Measurements from ENCODE around the gene GLB1L2. TPM values are rescaled to one million over a fixed set of nuclear protein-coding genes. Genes with fewer than 3 reads are reported as not detected.
"Not testable (repeated sequence)": the region's sequence is repeated elsewhere in the genome, so short reads cannot be mapped to it uniquely, and the experiment has no call there.

Gene GLB1L2
- total and polyA plus RNA-seq, 2 of the 4 experiments (the other 2 are of a cell fraction) = under 0.01 to 0.26 TPM

DNA sequence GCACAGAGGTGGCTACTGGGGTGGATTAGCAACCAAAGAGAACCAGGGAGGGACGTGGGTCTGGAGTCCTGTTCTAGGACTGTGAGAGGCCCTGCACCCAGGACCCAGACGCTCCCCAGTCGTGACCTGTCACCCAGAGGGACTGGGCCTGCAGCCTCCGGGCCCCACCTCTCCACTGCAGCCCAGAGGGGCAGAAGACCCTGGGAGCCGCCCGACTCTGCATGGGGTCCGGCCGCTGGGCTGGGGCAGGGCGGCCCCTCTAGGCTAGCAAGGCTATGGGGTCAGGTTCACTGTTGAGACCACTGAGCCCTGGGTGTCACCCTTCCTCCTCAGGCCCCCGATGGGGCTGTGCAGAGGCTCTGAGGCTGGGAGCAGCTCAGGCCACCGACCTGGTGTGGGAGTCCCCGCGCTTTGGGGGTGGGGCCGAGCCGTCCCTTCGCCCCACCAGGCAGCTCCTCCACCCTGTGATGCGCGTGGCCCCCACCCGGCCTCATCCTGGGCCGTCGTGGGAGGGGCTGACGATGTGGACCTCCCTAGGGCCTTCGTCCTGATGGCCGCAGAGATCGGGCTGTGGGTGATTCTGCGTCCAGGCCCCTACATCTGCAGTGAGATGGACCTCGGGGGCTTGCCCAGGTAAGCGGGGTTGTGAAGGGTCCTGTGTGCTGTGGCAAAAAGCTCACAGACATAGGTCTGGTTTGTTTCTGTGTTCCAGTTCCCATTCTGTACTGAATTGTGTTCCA, 12.9 kb downstream of the GLB1L2 start:
- H3K9me3 ChIP-seq (ENCODE audit: control insufficient read depth, insufficient read depth, low read length) = peaks cover 17% of the 10 kb centered on the region
- ATAC-seq (ENCODE audit: low read depth); BruUV-seq (replicated peaks); H3K79me1 ChIP-seq (ENCODE audit: low read depth in 1 of 2, low read length in 2 of 2); POLR2A ChIA-PET (ENCODE audit: unreplicated experiment); H2BK120ac ChIP-seq (ENCODE audit: low read depth, low read length); H3K56ac ChIP-seq (ENCODE audit: extremely low read depth, insufficient read depth, low read length); H3K23ac ChIP-seq (ENCODE audit: low read depth, low read length); H2AFZ ChIP-seq (replicated peaks; ENCODE audit: low read length, poor library complexity); H3K36me3 ChIP-seq (ENCODE audit: control insufficient read depth, insufficient read depth, low read length); H3K27me3 ChIP-seq (ENCODE audit: control insufficient read depth, insufficient read depth, low read length); H2BK20ac ChIP-seq (ENCODE audit: low read depth, low read length); CTCF ChIA-PET; H3K27ac ChIP-seq (ENCODE audit: insufficient read depth, low read length); H4K20me1 ChIP-seq (ENCODE audit: insufficient read depth, low read length); H2AK9ac ChIP-seq (replicated peaks; ENCODE audit: low read depth, low read length, poor library complexity); H2AK5ac ChIP-seq (ENCODE audit: low read depth, low read length); H3K4me1 ChIP-seq (ENCODE audit: control insufficient read depth, insufficient read depth, low read length); H3K9ac ChIP-seq (ENCODE audit: low read depth, low read length); H3K9me1 ChIP-seq (ENCODE audit: insufficient read depth, low read length); H4K8ac ChIP-seq (ENCODE audit: low read depth in 2 of 2, low read length in 2 of 2); H2BK15ac ChIP-seq (ENCODE audit: low read depth, low read length); in situ Hi-C loops (cut with MboI; ENCODE audit: low sequenced_read_pairs); intact Hi-C loops (cut with micrococcal nuclease); H3K4me3 ChIP-seq (ENCODE audit: insufficient read depth, low read depth, low read length); H3K4me2 ChIP-seq (ENCODE audit: low read depth, low read length); DNase-seq; H3K18ac ChIP-seq (ENCODE audit: low read depth, low read length); H4K5ac ChIP-seq (ENCODE audit: low read depth, low read length); H3K14ac ChIP-seq (replicated peaks; ENCODE audit: low read depth, low read length); H3K4ac ChIP-seq (ENCODE audit: low read depth, low read length); H2BK5ac ChIP-seq (ENCODE audit: low read depth, low read length, poor library complexity, severe bottlenecking); dilution Hi-C loops (cut with HindIII; ENCODE audit: low sequenced_read_pairs, unreplicated experiment); H4K91ac ChIP-seq (ENCODE audit: insufficient read depth, low read depth, low read length): not testable (repeated sequence)
- WGBS, 2 experiments (ENCODE audit: extremely low coverage in 2 of 2, insufficient read length in 1 of 2) = 65% methylated on average over 4 of the region's 28 CpGs; no CpG with 5 or more reads in 1 of the 2 experiments
